ENCODE measurements around the gene CLRN2.
"Not testable (repeated sequence)": the region's sequence is repeated elsewhere in the genome, so short reads cannot be mapped to it uniquely, and the experiment has no call there.

The CLRN2 gene

DNA sequence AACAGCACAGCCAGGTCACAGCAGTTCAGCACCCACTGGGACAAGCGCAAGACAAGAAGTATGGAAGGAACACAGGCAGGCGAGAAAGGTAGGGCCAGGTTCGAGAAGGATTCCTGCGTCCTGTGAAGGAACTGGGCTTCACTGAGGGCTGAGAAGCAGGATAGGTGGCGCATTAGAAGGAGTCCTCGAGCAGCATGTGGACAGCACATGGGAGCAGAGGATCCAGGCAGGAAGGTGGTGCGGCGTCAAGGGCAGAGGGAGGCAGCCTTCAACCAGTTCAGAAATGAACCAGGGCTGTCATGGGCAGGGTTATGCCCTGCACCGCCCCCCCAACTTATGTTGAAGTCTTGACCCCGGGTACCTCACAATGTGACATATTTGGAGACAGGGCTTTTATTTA, 31.3 kb downstream of the CLRN2 start:
- DNase-seq: no peak

DNA sequence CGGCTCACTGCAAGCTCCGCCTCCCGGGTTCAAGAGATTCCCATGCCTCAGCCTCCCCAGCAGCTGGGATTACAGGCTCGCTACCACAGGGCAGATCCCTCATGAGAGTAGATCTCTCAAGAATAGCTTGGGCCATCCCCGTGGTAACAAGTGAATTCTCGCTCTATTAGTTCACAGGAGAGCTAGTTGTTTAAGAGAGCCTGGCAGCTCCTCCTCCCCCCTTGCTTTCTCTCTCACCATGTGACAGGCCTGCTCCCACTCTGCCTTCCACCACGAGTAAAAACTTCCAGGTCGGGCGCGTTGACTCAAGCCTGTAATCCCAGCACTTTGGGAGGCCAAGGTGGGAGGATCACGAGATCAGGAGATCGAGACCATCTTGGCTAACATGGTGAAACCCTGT, 31.7 kb downstream of the CLRN2 start:
- DNase-seq: no peak

DNA sequence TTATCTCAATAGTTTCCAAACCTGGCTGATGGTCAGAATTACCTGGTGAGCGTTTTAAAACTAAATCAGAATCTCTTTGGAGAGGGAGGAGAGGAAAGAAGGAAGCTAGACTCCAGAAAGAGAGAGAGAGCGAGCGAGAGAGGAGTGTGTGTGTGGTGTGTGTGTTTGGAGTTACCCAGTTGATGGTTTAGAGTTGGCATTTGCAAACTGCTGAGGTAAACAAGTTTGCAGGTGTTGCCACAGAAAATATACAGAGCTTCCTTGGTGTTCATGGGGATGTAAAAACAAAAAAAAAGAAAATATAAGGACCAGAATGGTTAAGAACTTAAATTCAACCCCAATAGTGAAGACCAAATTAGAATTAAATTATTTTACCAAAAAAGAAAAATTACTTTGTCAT, 35.6 kb downstream of the CLRN2 start:
- no peak for DNase-seq

DNA sequence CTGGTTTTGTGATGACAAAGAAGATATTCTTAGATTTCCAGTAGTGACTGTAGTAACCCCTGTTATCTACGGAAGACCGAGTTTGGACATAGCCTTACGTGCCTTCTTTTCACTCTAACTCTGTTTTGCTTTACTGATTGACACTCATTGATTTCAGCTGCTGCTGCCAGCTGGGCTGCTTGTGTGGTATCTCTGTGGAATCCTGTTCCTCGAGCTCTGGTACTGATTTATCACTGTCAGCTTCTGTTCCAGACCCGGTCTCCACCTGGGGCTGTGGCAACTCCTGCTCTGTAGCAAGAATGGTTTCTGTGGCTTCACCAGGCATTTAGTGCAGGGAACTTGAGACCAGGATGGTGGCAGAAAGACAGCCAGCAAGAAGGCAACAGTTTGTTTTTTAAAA, 37.5 kb downstream of the CLRN2 start:
- DNase-seq: no peak

DNA sequence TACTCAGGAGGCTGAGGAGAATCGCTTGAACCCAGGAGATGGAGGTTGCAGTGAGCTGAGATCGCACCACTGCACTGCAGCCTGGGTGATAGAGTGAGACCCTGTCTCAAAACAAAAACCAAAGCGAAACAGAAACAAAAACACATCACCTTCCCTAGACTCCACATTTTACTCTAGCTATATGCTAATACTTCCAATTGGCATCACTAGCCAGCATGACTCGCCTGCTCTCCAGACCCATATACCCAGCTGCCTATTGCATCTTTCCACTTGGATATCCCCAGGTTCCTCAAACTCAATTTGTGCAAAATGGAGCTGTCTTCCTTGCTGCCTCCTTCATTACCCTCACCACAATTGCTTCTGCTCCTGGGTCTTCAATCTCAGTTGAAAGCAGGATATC, 39.6 kb downstream of the CLRN2 start:
- DNase-seq: no peak

DNA sequence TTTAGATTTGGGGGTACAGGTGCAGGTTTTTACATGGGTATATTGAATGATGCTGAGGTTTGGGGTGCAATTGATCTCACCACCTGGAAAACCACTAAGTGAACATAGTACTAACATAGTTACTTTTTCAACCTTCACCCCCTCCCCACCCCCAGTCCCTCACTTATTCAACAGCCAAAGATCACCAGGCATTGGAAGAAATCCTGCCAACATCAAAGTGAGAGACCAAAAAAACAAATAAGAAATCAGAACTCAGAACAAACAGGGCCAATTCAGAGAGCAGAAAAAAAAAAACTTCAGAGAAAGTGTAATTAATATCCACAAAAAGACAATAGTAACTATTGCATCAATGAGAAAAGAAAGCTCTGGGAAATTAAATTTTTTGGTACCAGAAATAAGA, 41.5 kb downstream of the CLRN2 start:
- DNase-seq: no peak

DNA sequence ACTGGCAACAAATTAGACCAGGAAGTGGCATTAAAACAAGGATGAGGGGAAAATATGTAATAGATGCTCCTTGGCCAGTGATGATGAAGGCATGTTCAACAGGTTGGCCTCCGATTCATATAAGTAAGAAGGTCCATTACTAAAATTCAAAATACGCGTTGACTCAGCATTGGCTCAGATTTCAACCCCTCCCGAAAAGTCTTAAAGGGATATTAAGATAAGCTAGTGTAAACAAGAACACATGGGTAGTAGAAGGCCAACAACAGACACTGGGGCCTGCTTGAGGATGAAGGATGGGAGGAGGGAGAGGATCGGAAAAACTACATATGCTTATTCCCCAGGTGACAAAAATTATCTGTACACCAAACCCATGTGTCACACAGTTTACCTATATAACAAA, 42.9 kb downstream of the CLRN2 start:
- DNase-seq: no peak

DNA sequence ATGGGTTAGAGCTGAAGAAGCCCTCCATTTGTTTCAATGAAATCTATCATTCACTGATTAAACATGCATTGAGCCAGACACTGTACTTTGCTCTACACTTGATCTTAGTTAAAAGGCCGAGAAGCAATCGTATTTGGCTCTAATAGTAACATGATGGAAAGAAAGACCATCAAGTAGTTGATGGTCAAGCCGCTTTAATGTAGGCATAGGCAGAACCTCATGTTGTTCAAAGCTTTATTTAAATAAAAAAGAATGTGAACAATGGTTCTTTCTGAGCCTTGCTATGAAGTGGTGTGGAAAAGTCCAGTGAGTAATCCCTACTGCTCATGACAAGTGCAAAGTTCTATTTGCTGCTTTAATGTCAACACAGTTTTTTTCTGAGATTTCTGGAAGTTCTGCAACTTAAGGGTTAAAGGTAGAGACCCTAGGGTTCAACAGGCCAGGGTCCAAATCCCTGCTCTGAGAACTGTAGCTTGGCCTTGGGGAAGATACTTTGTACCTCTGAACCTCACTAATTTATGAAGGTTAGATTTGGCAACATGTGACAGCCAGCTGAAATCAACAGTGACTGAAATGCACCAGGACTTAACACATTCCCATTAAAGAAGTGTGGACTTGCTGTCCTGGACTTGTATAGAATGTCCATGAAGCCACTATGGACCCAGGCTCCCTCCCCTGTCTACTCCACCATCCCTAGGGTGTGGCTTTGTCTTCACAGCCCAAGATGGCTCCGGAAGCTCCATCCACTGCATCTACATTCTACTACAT, 44.2 kb downstream of the CLRN2 start:
- DNase-seq: no peak

DNA sequence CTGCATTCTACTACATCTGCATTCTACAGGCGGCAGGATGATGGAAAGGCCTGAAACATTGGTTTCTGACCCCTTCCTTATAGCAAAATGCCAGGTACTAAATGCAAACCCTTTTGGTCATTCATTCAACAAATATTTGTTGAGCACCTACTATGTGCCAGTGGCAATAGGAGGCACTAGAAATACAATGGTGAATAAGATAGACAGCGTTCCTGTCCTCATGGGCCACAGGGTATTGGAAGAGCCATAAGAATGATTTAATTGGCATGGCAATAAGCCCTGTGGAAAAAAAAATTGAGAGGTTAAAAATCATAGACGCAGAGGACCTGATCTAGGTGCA, 44.7 kb downstream of the CLRN2 start:
- no peak for DNase-seq

DNA sequence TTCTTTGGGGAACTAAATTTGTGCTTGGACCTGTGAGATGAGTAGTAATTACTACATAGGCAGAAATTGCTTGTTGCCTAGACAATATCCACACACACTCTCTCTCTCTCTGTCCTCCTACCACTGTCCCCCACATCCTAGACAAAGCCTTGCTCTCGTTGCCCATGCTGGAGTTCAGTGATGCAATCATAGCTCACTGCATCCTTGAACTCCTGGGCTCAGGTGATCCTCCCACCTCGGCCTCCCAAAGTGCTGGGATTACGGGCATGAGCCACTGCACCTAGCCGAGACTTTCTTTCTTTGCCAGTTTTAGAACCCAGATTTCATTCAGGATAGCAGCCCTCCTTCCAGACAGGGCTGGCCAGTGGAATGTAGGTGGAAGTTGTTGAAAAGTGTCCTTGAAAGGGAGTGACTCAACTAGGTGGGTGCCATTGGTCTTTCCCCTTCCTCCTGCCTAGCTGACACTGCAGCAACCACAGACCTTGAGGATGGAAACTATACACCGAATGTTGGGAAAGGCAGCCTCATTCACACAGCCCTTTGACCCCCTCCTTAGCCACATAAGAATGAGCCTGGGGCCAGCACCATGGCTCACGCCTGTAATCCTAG, 45.2 kb downstream of the CLRN2 start:
- no peak for DNase-seq

DNA sequence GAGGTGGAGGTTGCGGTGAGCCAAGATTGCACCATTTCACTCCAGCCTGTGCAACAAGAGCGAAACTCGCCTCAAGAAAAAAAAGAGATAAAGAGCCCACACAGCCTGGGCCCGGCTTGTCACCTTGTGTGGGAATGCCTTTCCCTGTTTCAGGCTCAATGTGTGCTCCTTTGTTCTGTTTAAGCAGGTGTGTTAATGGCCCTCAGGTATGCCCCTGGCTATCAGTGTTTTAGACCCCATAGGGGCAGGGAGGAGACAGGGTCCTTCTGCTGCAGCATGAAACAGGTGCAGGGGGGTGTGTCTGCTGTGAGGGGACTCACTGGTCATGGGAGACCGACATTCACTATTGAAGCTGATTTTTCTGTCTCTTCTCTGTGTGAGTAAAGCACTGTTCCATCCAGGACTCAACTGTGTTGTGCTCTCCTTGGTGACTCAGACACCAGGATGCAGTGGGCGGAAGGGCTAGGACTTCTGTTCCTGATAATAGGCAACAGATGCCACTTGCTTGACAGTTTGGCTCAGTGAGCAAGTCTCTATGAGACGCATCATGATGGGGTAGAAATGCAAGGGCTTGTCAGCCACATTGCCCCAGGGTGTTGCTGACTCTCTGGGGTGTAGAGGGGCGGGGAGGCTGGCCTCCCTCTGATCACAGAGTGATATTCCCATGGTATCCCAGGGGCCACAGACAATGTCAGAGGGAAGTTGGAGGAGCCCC, 46.4 kb downstream of the CLRN2 start:
- DNase-seq: no peak

DNA sequence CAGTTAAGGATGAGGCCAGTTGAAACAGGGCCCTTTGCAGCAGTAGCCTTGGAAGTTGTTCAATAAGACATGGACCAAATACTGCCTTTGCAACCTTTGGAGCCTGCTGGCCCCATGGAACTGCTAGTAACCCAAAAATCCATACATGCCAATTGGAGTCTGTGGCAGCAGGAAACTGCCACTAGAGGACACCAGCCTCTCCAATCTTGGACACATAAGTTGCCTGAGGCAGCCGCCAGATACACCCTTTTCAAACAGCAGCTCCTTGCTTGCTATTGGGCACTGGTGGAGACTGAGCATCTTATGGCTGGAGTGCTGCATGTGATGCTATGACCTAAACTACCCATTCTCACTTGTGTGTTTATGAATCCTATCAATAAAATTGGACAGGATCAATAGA, 47.2 kb downstream of the CLRN2 start:
- DNase-seq: no peak

DNA sequence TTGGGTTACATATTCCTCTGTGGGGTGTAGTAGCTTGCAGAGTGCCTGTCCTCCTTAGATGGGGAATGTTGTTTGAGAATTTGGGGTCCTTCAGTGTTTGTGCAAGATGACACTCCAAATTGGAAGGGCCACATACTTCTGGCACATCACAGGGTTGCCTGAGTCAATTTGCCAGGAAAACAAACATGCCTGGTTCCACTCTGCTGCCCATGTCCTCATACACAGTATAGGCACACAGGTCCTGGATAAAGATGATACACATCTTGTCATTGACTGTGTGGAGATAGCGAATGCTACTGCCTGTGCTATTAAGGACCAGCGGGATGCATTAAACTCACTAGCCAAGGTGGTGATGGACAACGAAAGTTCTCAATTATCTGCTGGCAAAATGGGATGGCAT, 50.9 kb downstream of the CLRN2 start:
- DNase-seq: no peak

DNA sequence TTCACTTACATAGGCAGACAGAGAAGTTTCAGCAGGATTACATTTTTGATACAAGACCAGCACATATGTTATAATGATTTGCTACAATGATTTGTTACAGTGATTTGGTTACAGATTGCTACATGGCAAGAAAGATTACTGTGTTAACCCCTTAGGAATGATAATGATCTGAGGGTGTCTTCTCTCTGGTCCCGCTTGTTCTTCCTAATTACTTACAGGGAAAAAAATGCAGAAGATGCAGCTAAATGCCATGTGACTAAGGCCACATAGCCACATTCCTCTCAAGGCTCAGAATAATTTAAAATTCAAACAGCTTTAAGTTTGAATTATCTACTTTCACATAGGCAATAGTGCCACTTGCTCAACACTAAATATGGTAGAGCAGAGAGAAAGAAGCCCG, 52.3 kb downstream of the CLRN2 start:
- no peak for DNase-seq

DNA sequence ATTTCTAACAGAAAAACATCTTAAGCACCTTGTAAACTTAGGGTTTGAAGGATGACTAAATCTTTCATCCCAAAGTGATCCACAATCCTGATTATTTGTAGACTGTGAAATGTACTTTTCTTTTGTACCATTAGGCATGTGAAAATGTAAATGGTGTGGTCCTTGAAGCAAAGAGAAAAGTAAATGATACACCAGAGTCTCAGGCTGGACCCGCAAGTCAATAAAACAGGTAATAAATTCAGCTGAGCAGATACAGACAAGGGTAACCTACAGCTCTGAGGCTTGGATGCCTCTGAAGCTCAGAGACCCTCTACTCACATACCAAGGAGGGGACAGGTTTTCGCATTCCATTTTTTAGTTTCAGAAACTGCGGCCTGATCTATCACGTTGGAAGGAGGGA, 59.2 kb downstream of the CLRN2 start:
- no peak for DNase-seq

DNA sequence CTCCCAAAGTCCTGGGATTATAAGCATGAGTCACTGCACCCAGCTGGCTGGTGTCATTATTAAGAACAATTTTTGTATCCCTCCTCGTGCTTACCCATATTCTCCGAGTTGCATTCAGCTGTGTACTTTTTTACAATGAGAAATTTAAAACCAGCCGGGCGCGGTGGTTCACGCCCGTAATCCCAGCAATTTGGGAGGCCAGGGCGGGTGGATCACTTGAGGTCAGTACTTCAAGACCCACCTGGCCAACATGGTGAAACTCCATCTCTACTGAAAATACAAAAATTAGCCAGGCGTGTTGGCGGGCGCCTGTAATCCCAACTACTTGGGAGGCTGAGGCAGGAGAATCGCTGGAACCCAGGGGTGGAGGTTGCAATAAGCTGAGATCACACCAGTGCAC, 60.2 kb downstream of the CLRN2 start:
- DNase-seq: not testable (repeated sequence)

Data from NCI-H510A treated with DMSO at 0.1 percent for 48 hours (cell line).